Measurements from ENCODE around the gene PCK1. TPM values are rescaled to one million over a fixed set of nuclear protein-coding genes. Genes with fewer than 3 reads are reported as not detected.

PCK1 gene
- total RNA-seq, 1 experiment from 2014 or later = not detected

DNA sequence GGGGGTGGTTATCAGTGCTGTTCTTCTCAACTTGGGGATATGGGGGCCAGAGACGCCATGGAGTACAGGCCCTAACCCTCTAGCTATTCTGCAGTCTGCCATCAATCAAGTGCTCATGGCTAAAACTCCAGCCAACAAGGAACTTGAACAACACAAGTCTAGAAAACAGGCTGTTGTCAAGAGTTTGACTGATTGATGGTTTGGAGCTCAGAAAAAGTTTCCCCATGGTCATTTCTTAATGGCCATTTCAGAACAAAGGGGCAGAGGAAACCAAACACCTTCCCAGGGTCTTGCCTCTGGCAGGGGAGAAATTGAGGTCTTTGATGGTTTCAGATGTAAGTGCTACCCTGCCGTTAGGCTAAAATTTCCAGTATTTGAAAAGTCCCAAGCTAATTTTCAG is 15.1 kb downstream of the PCK1 start:
- no peak for DNase-seq (ENCODE audit: low read depth)

- no peak for DNase-seq (ENCODE audit: low read depth)
These were observed 16.0 kb downstream of the PCK1 start for GRCh38 chr20:57576617-57577550.

DNA sequence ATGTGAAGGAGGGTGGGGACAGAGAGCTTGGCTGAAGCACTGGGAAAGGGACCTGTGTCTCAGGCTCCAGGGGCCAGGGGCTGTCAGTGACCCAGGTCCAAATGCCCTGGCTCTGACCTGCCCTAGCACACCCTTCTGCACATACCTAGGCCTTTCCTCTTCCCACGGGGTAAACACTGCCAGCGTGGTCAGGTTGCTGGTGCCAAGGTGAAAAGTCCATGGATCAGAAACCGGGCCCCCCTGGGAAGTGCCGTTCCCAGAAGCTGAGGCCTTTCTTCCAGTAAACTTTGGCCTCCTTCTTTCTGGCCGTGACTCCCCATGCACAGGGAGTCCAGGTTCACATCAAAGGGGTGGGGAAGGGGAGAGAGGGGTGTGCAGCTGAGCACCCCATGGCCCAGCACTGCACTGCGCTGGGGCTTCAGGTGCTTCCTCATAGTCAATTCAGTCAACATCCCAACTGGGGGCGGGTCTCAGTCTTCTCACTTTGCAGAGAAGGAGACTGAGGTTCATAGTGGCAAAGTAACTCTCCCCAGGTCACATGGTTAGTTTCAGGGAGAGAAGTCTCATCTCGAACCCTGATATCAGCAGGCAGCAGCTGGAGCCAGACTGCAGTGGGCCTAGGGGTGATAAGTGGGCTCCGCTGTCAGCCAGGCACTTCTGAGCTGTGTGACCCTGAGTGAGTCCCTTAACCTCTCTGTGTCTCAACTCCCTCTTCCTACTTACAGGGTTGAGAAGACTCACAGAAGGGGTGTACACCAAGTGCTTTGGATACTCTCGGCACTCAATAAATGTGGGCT is 17.0 kb downstream of the PCK1 start:
- no peak for DNase-seq (ENCODE audit: low read depth)

GRCh38 chr20:57578476-57579165 is 17.7 kb downstream of the PCK1 start:
- DNase-seq (ENCODE audit: low read depth) = no peak

- DNase-seq (ENCODE audit: low read depth) = no peak
These were observed 18.5 kb downstream of the PCK1 start for GRCh38 chr20:57579331-57579897.

DNA sequence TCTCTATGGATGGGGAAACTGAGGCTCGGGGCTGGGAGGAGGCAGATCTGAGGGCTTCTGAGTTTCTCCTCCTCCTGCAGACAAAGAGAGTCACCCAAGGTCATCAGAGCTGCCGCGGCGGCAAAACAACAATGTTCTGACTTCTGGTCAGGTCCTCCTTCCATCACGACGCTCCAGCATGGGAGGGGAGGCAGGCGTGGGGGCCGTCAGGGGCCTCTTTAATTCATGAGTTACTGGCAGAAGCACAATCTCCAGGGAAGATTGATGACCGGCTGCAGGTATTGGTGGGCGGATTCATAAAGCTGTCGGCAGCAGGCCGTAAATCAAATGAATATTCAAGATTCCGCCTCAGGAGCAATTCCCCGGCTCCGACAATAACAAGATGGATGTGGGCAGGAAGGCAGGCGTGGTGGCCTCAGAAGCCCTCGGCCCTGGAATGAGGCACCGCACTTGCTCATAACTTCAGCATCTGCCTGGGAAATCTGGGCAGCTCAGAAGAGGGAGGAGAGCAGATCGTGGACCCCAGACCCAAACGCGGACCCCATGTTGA is 19.1 kb downstream of the PCK1 start:
- DNase-seq (ENCODE audit: low read depth) = no peak

- DNase-seq (ENCODE audit: low read depth) = no peak
These were observed 19.7 kb downstream of the PCK1 start for GRCh38 chr20:57580478-57581201.

DNA sequence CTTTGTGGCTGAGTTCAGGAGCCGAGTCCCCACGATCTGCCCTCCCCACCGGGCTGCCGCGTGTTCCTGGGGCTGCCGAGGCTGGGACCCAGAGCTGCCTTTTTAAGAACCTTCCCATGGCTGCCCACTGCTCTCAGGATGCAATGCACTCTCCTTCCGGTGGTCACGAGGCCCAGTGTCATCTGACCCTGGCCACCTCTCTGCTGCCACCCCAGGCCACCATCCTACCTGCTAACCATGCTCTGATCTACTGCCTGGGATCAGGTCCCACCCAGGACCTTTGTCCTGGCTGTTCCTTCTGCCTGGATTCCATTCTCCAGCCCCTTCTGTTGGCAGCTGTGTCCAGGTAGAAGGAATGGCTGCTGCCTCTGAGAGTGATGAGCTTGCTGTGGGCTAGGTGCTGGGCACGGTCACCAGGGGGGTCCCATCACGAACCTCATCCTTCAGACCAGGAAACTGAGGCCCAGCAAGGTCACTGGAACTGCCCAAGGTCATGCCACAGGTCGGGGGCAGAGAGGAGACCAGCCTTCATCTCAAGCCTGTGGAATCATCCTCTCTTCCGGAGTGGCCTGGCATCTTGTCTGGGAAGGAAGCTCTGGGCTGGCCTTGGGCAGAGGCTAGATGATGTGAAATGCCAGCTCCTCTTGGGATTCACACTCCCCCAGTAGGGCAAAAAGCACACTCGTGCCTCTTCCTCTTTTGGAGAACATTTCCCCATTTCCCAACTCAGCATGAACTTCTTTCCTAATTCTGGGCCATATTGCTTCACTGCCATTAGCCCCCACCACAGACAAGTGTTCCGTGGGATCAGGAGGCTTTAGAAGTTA is 20.5 kb downstream of the PCK1 start:
- no peak for DNase-seq (ENCODE audit: low read depth)

DNA sequence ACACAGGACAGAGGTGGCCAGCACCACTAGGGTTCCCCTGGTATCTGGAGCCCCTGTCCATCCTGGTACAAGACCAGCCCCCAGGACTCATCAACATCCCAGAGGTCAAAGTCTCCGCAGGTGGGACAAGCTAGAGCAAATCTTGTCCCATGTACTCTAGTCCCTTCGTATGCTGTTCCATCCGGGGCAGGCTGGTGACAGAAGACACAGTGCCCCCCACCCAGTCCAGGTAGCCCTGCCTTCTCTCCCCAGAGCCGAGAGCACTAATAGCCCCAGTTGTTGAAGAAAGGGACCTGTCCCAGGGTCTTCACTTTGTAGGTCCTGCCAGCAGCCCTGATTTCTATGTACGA is 21.1 kb downstream of the PCK1 start:
- no peak for DNase-seq (ENCODE audit: low read depth)

GRCh38 chr20:57582432-57583288 is 21.8 kb downstream of the PCK1 start:
- DNase-seq (ENCODE audit: low read depth) = no peak

- DNase-seq (ENCODE audit: low read depth) = no peak
These were observed 22.7 kb downstream of the PCK1 start for GRCh38 chr20:57583289-57584257.

- DNase-seq (ENCODE audit: low read depth) = no peak
These were observed 24.0 kb downstream of the PCK1 start for GRCh38 chr20:57584768-57585461.

DNA sequence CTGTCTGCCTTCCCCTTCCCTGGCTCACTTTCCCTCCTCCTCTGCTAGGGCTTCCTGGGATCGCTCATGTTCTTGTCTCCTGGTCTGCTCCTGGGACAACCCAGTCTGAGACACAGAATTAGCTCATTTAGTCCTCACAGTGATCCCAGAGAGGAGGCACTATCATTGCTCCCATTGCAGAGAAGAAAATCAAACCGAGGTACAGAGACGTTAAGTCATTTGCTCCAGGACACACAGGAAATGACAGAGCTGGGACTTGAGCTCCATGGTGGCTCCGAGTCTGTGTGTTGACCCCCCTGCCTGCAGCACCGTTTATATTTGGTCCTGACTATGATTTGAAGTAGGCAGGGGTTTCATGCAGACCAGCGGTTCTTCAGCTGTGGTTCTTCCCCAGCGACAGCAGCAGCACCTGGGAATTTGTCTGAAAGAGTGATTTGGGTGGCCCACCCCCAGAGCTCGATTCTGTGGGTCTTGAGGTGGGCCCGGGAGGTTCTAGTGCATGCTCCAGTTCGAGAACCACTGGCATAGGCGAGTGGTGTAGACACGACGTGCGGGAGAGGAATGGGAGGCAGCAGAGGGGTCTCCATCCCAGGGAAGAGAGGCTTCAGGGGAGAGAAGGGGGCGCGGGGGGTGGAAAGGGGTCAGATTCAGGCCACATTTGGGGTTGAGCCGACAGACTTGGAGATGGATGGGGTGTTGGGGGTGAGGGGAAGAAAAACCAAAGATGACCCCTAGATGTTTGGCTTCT is 24.7 kb downstream of the PCK1 start:
- no peak for DNase-seq (ENCODE audit: low read depth)

- no peak for DNase-seq (ENCODE audit: low read depth)
These were observed 25.5 kb downstream of the PCK1 start for GRCh38 chr20:57586370-57586793.

DNA sequence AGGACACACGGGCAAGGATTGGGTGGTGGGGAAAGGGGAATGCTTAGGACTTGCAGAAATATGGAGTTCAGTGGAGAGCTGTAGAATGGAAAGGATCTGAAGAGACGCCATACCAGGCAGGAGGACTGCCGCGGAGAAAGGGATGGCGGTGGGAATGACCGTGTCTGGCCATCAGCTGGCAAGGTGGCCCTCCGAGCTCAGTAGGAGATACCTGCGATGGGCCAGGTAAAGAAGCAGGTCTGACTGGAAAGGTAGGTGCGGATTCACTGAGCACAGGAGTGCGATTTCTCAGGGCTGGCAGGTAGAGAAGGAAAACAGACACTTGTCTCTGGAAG is 26.0 kb downstream of the PCK1 start:
- no peak for DNase-seq (ENCODE audit: low read depth)

- DNase-seq (ENCODE audit: low read depth) = no peak
These were observed 26.5 kb downstream of the PCK1 start for GRCh38 chr20:57587278-57587988.
